ENCODE data around the gene CRYBA2.

Gene CRYBA2

GRCh38 chr2:218999021-218999880 is 6.0 kb upstream of the CRYBA2 start:
- Histone ChIP-seq H3K9ac (ENCODE audit: insufficient read length) (no peak overlapping the region), H3K27ac (no peak overlapping the region), H3K36me3 (ENCODE audit: insufficient read depth, low read length) (no peaks in the 10 kb centered on the region), H3K4me3 (no peak overlapping the region), H3K9me3 (ENCODE audit: low read depth, low read length) (no peaks in the 10 kb centered on the region)
- TF ChIP-seq POLR2AphosphoS5 (IDR thresholded peaks at IDR 0.05; ENCODE audit: borderline replicate concordance, low read depth, low read length), result no peak
- no peak for DNase-seq (ENCODE audit: low read depth, low spot score)

GRCh38 chr2:218998414-218999002 is 5.3 kb upstream of the CRYBA2 start:
- Histone ChIP-seq H3K36me3 (ENCODE audit: insufficient read depth, low read length) (no peaks in the 10 kb centered on the region), H3K27ac (no peak overlapping the region), H3K9ac (ENCODE audit: insufficient read length) (no peak overlapping the region), H3K9me3 (ENCODE audit: low read depth, low read length) (no peaks in the 10 kb centered on the region), H3K4me3 (no peak overlapping the region)
- no peak for DNase-seq (ENCODE audit: low read depth, low spot score)
- TF ChIP-seq POLR2AphosphoS5 (IDR thresholded peaks at IDR 0.05; ENCODE audit: borderline replicate concordance, low read depth, low read length), result no peak
- TF ChIP-seq FOXP2 (optimal IDR thresholded peaks at IDR 0.05; ENCODE audit: control extremely low read depth, extremely low read length, insufficient read depth), result no peak
- no peak for TF ChIP-seq EZH2 (IDR thresholded peaks at IDR 0.05)

GRCh38 chr2:218997731-218998130 is 4.5 kb upstream of the CRYBA2 start:
- TF ChIP-seq POLR2AphosphoS5 (IDR thresholded peaks at IDR 0.05; ENCODE audit: borderline replicate concordance, low read depth, low read length) (no peak), EZH2 (IDR thresholded peaks at IDR 0.05) (no peak), FOXP2 (optimal IDR thresholded peaks at IDR 0.05; ENCODE audit: control extremely low read depth, extremely low read length, insufficient read depth) (no peak)
- DNase-seq (ENCODE audit: low read depth, low spot score), result no peak
- Histone ChIP-seq H3K4me3 (no peak overlapping the region), H3K9ac (ENCODE audit: insufficient read length) (no peak overlapping the region), H3K36me3 (ENCODE audit: insufficient read depth, low read length) (no peaks in the 10 kb centered on the region), H3K9me3 (ENCODE audit: low read depth, low read length) (no peaks in the 10 kb centered on the region), H3K27ac (no peak overlapping the region)

- no peak overlapping the region for H3K9ac ChIP-seq (ENCODE audit: insufficient read length)
- no peaks in the 10 kb centered on the region for H3K9me3 ChIP-seq (ENCODE audit: low read depth, low read length)
- TF ChIP-seq POLR2AphosphoS5 (IDR thresholded peaks at IDR 0.05; ENCODE audit: borderline replicate concordance, low read depth, low read length) (no peak), FOXP2 (optimal IDR thresholded peaks at IDR 0.05; ENCODE audit: control extremely low read depth, extremely low read length, insufficient read depth) (no peak), EZH2 (IDR thresholded peaks at IDR 0.05) (no peak)
- no peak overlapping the region for H3K27ac ChIP-seq
- no peak overlapping the region for H3K4me3 ChIP-seq
- DNase-seq (ENCODE audit: low read depth, low spot score), result no peak
- H3K36me3 ChIP-seq (ENCODE audit: insufficient read depth, low read length), result no peaks in the 10 kb centered on the region
Measured at GRCh38 chr2:218996937-218997336, 3.7 kb upstream of the CRYBA2 start.

GRCh38 chr2:218995972-218996711 is 2.9 kb upstream of the CRYBA2 start:
- Histone ChIP-seq H3K9me3 (ENCODE audit: low read depth, low read length) (no peaks in the 10 kb centered on the region), H3K4me3 (peak overlapping the region; percentile 74), H3K36me3 (ENCODE audit: insufficient read depth, low read length) (no peaks in the 10 kb centered on the region), H3K27ac (no peak overlapping the region), H3K9ac (ENCODE audit: insufficient read length) (no peak overlapping the region)
- DNase-seq (ENCODE audit: low read depth, low spot score), result no peak
- TF ChIP-seq POLR2AphosphoS5 (IDR thresholded peaks at IDR 0.05; ENCODE audit: borderline replicate concordance, low read depth, low read length) (no peak), EZH2 (IDR thresholded peaks at IDR 0.05) (no peak), FOXP2 (optimal IDR thresholded peaks at IDR 0.05; ENCODE audit: control extremely low read depth, extremely low read length, insufficient read depth) (no peak)

GRCh38 chr2:218995561-218995960 is 2.3 kb upstream of the CRYBA2 start:
- H3K9ac ChIP-seq (ENCODE audit: insufficient read length), result no peak overlapping the region
- H3K27ac ChIP-seq, result no peak overlapping the region
- no peak overlapping the region for H3K4me3 ChIP-seq

GRCh38 chr2:218992703-218993344 is 398 bp downstream of the CRYBA2 start:
- TF ChIP-seq EZH2 (IDR thresholded peaks at IDR 0.05), result no peak
- TF ChIP-seq FOXP2 (optimal IDR thresholded peaks at IDR 0.05; ENCODE audit: control extremely low read depth, extremely low read length, insufficient read depth), result no peak
- H3K4me3 ChIP-seq, result no peak overlapping the region
- H3K36me3 ChIP-seq (ENCODE audit: insufficient read depth, low read length), result no peaks in the 10 kb centered on the region
- H3K9ac ChIP-seq (ENCODE audit: insufficient read length), result no peak overlapping the region
- no peaks in the 10 kb centered on the region for H3K9me3 ChIP-seq (ENCODE audit: low read depth, low read length)
- H3K27ac ChIP-seq, result no peak overlapping the region
- DNase-seq (ENCODE audit: low read depth, low spot score), result no peak

More at GRCh38 chr2:218995561-218995960, 2.3 kb upstream of the CRYBA2 start:
- H3K36me3 ChIP-seq (ENCODE audit: insufficient read depth, low read length), result no peaks in the 10 kb centered on the region
- TF ChIP-seq FOXP2 (optimal IDR thresholded peaks at IDR 0.05; ENCODE audit: control extremely low read depth, extremely low read length, insufficient read depth), result no peak
- TF ChIP-seq POLR2AphosphoS5 (IDR thresholded peaks at IDR 0.05; ENCODE audit: borderline replicate concordance, low read depth, low read length), result no peak
- TF ChIP-seq EZH2 (IDR thresholded peaks at IDR 0.05), result no peak
- H3K9me3 ChIP-seq (ENCODE audit: low read depth, low read length), result no peaks in the 10 kb centered on the region
- DNase-seq (ENCODE audit: low read depth, low spot score), result no peak

- Histone ChIP-seq H3K9me3 (ENCODE audit: low read depth, low read length) (no peaks in the 10 kb centered on the region), H3K36me3 (ENCODE audit: insufficient read depth, low read length) (no peaks in the 10 kb centered on the region), H3K4me3 (no peak overlapping the region), H3K27ac (no peak overlapping the region), H3K9ac (ENCODE audit: insufficient read length) (no peak overlapping the region)
- DNase-seq (ENCODE audit: low read depth, low spot score), result no peak
- TF ChIP-seq FOXP2 (optimal IDR thresholded peaks at IDR 0.05; ENCODE audit: control extremely low read depth, extremely low read length, insufficient read depth), result no peak
- no peak for TF ChIP-seq EZH2 (IDR thresholded peaks at IDR 0.05)
- no peak for TF ChIP-seq POLR2AphosphoS5 (IDR thresholded peaks at IDR 0.05; ENCODE audit: borderline replicate concordance, low read depth, low read length)
Measured at GRCh38 chr2:218992196-218992595, 1.0 kb downstream of the CRYBA2 start.
